VCaP (cell line): ENCODE results near the gene RTP5.

Experiments used
- H3K27ac ChIP-seq: fragments of 450-650 bp; 2 replicates; pipeline ENCODE4 v1.5.1; 2017
- TF ChIP-seq, protein P1 (sequence below): fragments of 450-650 bp; conservative IDR thresholded peaks from 2 replicates; pipeline ENCODE4 v1.5.1; 2017; ENCODE audit warnings: mild to moderate bottlenecking, moderate library complexity

RTP5 gene

DNA sequence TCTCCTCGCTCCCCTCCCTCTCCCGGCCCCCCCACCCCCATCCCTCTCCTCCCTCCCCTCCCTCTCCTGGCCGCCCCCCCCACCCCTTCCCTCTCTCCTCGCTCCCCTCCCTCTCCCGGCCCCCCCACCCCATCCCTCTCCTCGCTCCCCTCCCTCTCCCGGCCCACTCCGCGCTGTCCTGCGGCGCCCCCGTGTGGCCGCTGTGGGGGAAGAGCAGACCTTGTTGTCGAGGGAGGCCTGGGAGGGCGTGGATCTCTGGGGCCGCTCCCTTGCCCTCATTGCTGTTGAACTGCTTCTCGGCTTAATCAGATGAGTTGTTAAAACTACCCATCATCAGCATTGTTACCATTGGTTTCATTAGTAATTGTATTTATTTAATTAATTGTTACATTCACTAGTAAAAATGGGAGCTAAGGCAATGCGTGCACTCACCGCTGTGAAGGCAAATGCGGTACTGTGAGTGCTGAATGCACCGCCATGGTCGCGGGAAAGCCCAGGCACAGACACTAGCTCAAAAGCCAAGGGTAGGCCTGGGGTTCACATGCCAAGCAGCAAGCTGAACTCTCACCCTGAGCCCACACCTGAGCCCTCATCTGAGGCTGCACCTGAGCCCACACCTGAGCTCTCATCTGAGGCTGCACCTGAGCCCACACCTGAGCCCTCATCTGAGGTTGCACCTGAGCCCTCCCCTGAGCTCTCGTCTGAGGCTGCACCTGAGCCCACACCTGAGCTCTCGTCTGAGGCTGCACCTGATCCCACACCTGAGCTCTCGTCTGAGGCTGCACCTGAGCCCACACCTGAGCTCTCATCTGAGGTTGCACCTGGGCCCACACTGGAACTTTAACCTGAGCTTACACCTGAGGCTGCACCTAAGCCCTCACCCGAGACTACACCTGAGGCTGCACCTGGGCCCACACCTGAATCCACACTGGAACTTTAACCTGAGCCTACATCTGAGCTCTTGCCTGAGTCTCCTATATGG lies 8.8 kb downstream of the RTP5 start:
- TF ChIP-seq, protein P1, sequence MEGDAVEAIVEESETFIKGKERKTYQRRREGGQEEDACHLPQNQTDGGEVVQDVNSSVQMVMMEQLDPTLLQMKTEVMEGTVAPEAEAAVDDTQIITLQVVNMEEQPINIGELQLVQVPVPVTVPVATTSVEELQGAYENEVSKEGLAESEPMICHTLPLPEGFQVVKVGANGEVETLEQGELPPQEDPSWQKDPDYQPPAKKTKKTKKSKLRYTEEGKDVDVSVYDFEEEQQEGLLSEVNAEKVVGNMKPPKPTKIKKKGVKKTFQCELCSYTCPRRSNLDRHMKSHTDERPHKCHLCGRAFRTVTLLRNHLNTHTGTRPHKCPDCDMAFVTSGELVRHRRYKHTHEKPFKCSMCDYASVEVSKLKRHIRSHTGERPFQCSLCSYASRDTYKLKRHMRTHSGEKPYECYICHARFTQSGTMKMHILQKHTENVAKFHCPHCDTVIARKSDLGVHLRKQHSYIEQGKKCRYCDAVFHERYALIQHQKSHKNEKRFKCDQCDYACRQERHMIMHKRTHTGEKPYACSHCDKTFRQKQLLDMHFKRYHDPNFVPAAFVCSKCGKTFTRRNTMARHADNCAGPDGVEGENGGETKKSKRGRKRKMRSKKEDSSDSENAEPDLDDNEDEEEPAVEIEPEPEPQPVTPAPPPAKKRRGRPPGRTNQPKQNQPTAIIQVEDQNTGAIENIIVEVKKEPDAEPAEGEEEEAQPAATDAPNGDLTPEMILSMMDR: peak; percentile 84
- no peak overlapping the region for H3K27ac ChIP-seq

DNA sequence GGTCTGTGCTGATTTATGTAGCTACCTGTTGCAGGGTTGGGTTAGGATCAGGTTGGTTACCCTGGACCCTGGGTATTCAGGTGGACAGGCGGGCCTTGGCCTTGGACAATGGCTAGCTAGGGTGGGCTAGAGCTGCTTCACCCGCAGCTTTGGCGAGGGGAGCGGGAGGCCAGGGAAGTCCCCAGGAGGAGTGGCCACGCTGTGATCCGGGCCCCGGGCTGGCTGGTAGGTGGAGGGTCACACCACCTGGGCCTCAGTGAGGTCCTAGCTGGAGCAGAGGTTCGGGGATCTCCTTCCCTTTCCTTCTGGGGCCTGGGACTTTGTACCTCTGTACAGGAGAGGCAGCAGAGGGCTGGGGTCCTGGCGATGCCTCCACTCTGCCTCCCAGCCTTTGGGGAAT lies 9.8 kb downstream of the RTP5 start:
- H3K27ac ChIP-seq: no peak overlapping the region
- TF ChIP-seq, protein P1: no peak

DNA sequence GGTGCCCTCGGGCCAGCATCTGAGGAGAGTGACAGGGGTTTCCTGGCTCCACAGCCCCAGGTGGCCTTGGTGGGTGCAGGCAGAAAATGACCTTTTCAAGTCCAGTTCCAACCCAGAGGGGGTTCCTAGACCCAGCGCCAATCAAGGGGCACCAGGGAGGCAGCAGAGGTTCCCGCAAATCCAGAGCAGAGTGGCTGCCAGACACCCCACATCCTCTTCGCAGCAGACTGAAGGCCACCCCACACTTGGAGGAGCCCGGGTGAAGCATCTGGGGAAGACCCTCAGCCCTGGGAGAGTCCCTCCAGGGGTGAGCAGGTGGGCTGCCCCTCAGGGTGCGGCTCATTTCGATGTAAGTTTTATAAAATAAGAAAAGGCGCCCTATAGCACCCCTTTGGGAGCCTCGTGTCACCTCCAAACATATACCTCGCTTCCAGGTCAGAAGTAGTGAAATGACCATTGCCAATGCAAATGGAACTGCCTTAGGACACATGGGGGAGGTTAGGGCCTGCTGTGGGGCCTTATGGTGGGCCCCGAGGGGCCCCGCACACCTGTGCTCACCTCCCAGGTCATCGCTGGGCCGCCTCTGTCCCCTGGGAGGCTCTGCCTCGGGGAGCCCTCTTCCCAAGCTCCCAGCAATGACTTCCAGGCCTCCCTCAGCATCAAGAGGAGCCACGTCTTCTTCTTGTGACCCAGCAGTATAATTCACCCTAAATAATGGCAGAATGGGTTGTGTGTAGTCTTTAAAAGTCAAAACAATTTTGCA lies 11.0 kb downstream of the RTP5 start:
- peak overlapping the region; percentile 91 for H3K27ac ChIP-seq
- TF ChIP-seq, protein P1: no peak

DNA sequence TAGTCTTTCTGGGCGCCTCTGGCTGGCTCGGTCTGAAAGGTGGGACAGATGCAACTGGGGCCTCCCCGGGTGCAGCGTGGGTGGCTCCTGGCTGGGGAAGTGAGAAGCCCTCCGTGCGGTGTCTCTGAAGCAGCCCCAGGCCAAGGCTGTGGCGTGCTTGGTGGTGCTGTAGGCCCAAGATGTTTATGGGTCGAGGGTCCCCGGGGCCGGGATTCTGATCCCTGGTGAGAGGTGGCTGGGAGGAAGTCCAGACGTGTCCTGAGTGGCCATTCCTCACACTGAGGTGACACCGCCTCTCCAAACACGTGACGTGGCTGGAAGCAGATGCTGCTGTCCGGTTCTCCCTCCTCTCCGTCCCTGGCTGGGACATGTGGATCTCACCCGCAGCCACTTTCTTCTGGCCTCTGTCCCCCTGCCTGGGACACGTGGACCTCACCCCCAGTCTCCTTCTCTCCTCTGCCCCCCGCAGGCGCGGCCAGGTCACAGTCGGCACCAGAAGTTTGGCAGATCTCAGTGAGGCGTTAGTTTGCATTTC lies 12.6 kb downstream of the RTP5 start:
- TF ChIP-seq, protein P1: 0 out of 2 replicates have a peak, but pooled peaks have one; percentile 13
- peak overlapping the region; percentile 91 for H3K27ac ChIP-seq

DNA sequence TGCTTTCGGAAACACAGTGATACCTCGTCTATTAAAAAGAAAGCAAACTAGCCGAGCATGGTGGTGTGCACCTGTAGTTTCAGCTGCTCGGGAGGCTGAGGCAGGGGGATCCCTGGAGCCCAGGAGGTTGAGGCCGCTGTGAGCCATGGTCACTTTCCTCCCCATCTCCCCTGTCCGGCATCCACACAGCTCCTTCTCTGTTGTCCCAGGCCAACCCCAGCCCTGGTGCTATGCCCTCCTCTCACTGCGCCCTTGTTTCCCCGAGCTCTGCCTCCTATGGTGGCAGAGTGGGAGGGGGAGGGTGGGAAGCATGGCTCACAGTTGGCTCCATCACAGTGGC lies 15.4 kb downstream of the RTP5 start:
- TF ChIP-seq, protein P1: no peak
- H3K27ac ChIP-seq: no peak overlapping the region

DNA sequence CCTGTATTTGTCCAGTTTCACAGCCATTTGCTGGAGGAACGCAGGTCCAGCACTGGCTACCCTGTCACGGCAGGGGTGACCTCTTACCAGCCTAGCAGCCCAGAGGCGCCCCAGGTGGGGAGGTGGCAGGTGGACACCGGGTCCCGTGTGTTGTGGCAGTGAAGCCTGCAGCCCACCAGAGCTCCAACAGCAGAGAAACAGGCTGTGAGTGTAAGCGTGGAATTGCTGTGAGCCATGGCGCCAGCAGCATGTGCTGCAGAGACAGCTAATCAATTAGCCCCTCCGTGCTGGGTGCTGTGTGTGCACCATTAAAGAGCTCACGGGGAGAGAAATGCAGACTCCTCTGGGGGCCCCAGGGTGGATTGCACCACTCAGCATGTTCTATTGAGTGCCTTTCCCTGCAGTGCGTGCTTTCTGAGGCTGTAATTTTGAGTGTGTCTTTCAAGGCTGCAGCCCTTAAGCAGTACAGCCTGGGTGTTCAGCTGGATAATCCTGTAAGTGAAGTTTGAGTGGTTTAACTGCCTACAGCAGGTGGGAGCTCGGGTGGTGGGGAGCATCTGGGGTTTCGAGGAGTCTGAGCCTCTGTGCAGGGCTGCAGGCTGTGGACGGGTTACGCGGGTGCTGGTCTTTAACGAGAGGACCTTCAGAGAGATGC lies 15.9 kb downstream of the RTP5 start:
- TF ChIP-seq, protein P1: no peak
- no peak overlapping the region for H3K27ac ChIP-seq
